SK-N-SH treated with all-trans-retinoic acid at 6 μM for 48 hours (cell line): ENCODE measurements around the gene COX4I1.

ENCODE experiments used
- GLIS3 ChIP-seq: fragments of 250-450 bp; sonication (Bioruptor Pico); IDR thresholded peaks from 2 replicates; pipeline ENCODE4 v1.5.0; 2020; ENCODE audit warnings: mild to moderate bottlenecking, moderate library complexity
- SNAI2 ChIP-seq: fragments of 250-450 bp; sonication (Bioruptor Pico); IDR thresholded peaks from 2 replicates; pipeline ENCODE4 v1.5.0; 2020; ENCODE audit warnings: mild to moderate bottlenecking, moderate library complexity
- ZC3H10 ChIP-seq: fragments of 250-450 bp; sonication (Bioruptor Pico); IDR thresholded peaks from 2 replicates; pipeline ENCODE4 v1.5.1; 2021; ENCODE audit warnings: mild to moderate bottlenecking, moderate library complexity
- ZFP3 ChIP-seq: fragments of 250-450 bp; sonication (Bioruptor Pico); IDR thresholded peaks from 2 replicates; pipeline ENCODE4 v1.5.0; 2020; ENCODE audit warnings: mild to moderate bottlenecking, moderate library complexity
- ZFP30 ChIP-seq: fragments of 450-650 bp; formaldehyde crosslinking; IDR thresholded peaks from 2 replicates; pipeline ENCODE4 v1.5.0; 2022; ENCODE audit warnings: mild to moderate bottlenecking, moderate library complexity
- ZNF565 ChIP-seq: fragments of 450-650 bp; formaldehyde crosslinking; conservative IDR thresholded peaks from 2 replicates; pipeline ENCODE4 v1.5.0; 2020; ENCODE audit warnings: low read depth, mild to moderate bottlenecking, moderate library complexity
- ZNF8 ChIP-seq: fragments of 450-650 bp; formaldehyde crosslinking; IDR thresholded peaks from 2 replicates; pipeline ENCODE4 v1.5.0; 2020; ENCODE audit warnings: mild to moderate bottlenecking, moderate library complexity
- TF ChIP-seq, protein P1 (sequence below): fragments of 250-450 bp; sonication (Bioruptor Pico); IDR thresholded peaks from 2 replicates; pipeline ENCODE4 v1.5.1; 2020; ENCODE audit warnings: low read depth, mild to moderate bottlenecking, moderate library complexity
- TF ChIP-seq, protein P2 (sequence below): fragments of 250-450 bp; sonication (Bioruptor Pico); IDR thresholded peaks from 2 replicates; pipeline ENCODE4 v1.8.0; 2020; ENCODE audit warnings: mild to moderate bottlenecking, moderate library complexity, borderline replicate concordance

DNA sequence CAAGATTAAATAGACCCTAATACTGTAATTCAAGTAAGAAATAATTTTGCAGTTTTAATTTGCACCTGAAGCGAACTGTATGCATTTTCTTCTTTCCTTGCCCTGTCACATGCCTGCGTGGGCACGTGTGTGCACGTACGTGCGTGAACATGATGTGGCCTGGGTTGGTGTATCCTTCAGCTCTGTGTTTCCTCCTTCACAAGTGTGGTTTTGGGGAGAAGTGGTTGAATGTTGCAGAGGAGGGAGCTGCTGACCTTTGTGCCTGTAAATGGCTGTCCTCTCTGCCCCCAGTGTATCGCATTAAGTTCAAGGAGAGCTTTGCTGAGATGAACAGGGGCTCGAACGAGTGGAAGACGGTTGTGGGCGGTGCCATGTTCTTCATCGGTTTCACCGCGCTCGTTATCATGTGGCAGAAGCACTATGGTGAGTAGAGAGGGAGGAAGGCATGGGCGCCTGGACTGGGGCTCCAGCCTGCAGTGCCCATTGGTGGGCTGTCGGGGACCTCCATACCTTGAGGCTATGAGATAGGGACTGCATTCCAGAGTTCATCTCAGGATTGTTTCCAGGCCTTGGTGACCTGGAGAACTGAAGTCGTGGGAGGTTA is 6.0 kb downstream of the COX4I1 start:
- TF ChIP-seq ZNF8 (CRISPR knock-in tag) = no peak
- TF ChIP-seq, protein P1, sequence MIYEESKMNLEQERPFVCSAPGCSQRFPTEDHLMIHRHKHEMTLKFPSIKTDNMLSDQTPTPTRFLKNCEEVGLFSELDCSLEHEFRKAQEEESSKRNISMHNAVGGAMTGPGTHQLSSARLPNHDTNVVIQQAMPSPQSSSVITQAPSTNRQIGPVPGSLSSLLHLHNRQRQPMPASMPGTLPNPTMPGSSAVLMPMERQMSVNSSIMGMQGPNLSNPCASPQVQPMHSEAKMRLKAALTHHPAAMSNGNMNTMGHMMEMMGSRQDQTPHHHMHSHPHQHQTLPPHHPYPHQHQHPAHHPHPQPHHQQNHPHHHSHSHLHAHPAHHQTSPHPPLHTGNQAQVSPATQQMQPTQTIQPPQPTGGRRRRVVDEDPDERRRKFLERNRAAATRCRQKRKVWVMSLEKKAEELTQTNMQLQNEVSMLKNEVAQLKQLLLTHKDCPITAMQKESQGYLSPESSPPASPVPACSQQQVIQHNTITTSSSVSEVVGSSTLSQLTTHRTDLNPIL (CRISPR knock-in tag) = no peak
- TF ChIP-seq ZC3H10 (CRISPR knock-in tag) = no peak
- TF ChIP-seq GLIS3 = no peak
- TF ChIP-seq ZNF565 (CRISPR knock-in tag) = no peak
- TF ChIP-seq ZFP3 (CRISPR knock-in tag) = no peak
- TF ChIP-seq, protein P2, sequence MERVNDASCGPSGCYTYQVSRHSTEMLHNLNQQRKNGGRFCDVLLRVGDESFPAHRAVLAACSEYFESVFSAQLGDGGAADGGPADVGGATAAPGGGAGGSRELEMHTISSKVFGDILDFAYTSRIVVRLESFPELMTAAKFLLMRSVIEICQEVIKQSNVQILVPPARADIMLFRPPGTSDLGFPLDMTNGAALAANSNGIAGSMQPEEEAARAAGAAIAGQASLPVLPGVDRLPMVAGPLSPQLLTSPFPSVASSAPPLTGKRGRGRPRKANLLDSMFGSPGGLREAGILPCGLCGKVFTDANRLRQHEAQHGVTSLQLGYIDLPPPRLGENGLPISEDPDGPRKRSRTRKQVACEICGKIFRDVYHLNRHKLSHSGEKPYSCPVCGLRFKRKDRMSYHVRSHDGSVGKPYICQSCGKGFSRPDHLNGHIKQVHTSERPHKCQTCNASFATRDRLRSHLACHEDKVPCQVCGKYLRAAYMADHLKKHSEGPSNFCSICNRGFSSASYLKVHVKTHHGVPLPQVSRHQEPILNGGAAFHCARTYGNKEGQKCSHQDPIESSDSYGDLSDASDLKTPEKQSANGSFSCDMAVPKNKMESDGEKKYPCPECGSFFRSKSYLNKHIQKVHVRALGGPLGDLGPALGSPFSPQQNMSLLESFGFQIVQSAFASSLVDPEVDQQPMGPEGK (CRISPR knock-in tag) = no peak
- TF ChIP-seq ZFP30 (CRISPR knock-in tag) = no peak
- TF ChIP-seq SNAI2 (CRISPR knock-in tag) = no peak
